Measurements from ENCODE around the gene SSUH2. TPM values are rescaled to one million over a fixed set of nuclear protein-coding genes. Genes with fewer than 3 reads are reported as not detected.
"Not testable (repeated sequence)": the region's sequence is repeated elsewhere in the genome, so short reads cannot be mapped to it uniquely, and the experiment has no call there.

Gene SSUH2
- total RNA-seq, 1 donor from 2014 or later, result 0.53 TPM

GRCh38 chr3:8596321-8597218 lies 48.0 kb downstream of the SSUH2 start:
- intact Hi-C loops (cut with DNase I), result no loop called here
- ATAC-seq, result no peak
- no peak for DNase-seq (ENCODE audit: low spot score)

GRCh38 chr3:8595695-8596115 lies 48.9 kb downstream of the SSUH2 start:
- intact Hi-C loops (cut with DNase I), result no loop called here
- DNase-seq (ENCODE audit: low spot score) (no peak), ATAC-seq (no peak)

- no peak for DNase-seq (ENCODE audit: low spot score)
- intact Hi-C loops (cut with DNase I), result no loop called here
- ATAC-seq, result no peak
Measured at GRCh38 chr3:8595252-8595651, 49.3 kb downstream of the SSUH2 start.

GRCh38 chr3:8593021-8593827 lies 51.4 kb downstream of the SSUH2 start:
- intact Hi-C loops (cut with DNase I), result no loop called here
- DNase-seq (ENCODE audit: low spot score) (no peak), ATAC-seq (peak; percentile 27)

GRCh38 chr3:8589880-8590556 lies 54.6 kb downstream of the SSUH2 start:
- DNase-seq (ENCODE audit: low spot score) (no peak), ATAC-seq (no peak)
- intact Hi-C loops (cut with DNase I), result no loop called here

GRCh38 chr3:8584661-8585060 lies 59.9 kb downstream of the SSUH2 start:
- DNase-seq (ENCODE audit: low spot score) (no peak), ATAC-seq (no peak)
- intact Hi-C loops (cut with DNase I), result no loop called here

- DNase-seq (ENCODE audit: low spot score), result no peak
- ATAC-seq, result no peak
- intact Hi-C loops (cut with DNase I), result no loop called here
Measured at GRCh38 chr3:8581806-8582445, 62.7 kb downstream of the SSUH2 start.

GRCh38 chr3:8581373-8581772 lies 63.2 kb downstream of the SSUH2 start:
- ATAC-seq (no peak), DNase-seq (ENCODE audit: low spot score) (no peak)
- intact Hi-C loops (cut with DNase I), result no loop called here

- ATAC-seq; DNase-seq (ENCODE audit: low spot score); intact Hi-C loops (cut with DNase I): not testable (repeated sequence)
Measured at GRCh38 chr3:8580434-8580833, 64.2 kb downstream of the SSUH2 start.

- no peak for DNase-seq (ENCODE audit: low spot score)
- no peak for ATAC-seq
- intact Hi-C loops (cut with DNase I), result no loop called here
Measured at GRCh38 chr3:8579943-8580342, 64.7 kb downstream of the SSUH2 start.

- intact Hi-C loops (cut with DNase I), result no loop called here
- ATAC-seq (no peak), DNase-seq (ENCODE audit: low spot score) (no peak)
Measured at GRCh38 chr3:8579096-8579495, 65.5 kb downstream of the SSUH2 start.

- intact Hi-C loops (cut with DNase I), result no loop called here
- no peak for ATAC-seq
- DNase-seq (ENCODE audit: low spot score), result no peak
Measured at GRCh38 chr3:8578282-8578681, 66.3 kb downstream of the SSUH2 start.

- intact Hi-C loops (cut with DNase I), result no loop called here
- DNase-seq (ENCODE audit: low spot score) (no peak), ATAC-seq (no peak)
Measured at GRCh38 chr3:8576841-8577571, 67.6 kb downstream of the SSUH2 start.

- DNase-seq (ENCODE audit: low spot score), result no peak
- ATAC-seq, result no peak
- intact Hi-C loops (cut with DNase I), result no loop called here
Measured at GRCh38 chr3:8576436-8576835, 68.2 kb downstream of the SSUH2 start.

- ATAC-seq (no peak), DNase-seq (ENCODE audit: low spot score) (no peak)
- intact Hi-C loops (cut with DNase I), result no loop called here
Measured at GRCh38 chr3:8575364-8576104, 69.1 kb downstream of the SSUH2 start.

GRCh38 chr3:8574670-8575322 lies 69.8 kb downstream of the SSUH2 start:
- ATAC-seq, result no peak
- DNase-seq (ENCODE audit: low spot score), result no peak
- intact Hi-C loops (cut with DNase I), result no loop called here

- intact Hi-C loops (cut with DNase I), result no loop called here
- peak; percentile 47 for ATAC-seq
- DNase-seq (ENCODE audit: low spot score), result no peak
Measured at GRCh38 chr3:8574040-8574669, 70.4 kb downstream of the SSUH2 start.

Measured in sciatic nerve (tissue), 2 donors.